H4 (cell line): ENCODE results near the gene SLC25A48. TPM values are rescaled to one million over a fixed set of nuclear protein-coding genes. Genes with fewer than 3 reads are reported as not detected.
"Not testable (repeated sequence)": the region's sequence is repeated elsewhere in the genome, so short reads cannot be mapped to it uniquely, and the experiment has no call there.

Experiments
- DNase-seq: peaks from one replicate; pipeline ENCODE4 v3.0.0-alpha.2; 2015; ENCODE audit warnings: low spot score
- total RNA-seq: library from RNA; depleted of rRNA; stranded (reverse); fragments of >200 nt; shearing (Covaris generic); gene quantifications from 2 replicates; pipeline ENCODE4 v1.2.3, GENCODE V29; 2014

Gene SLC25A48
- total RNA-seq, 1 experiment from 2014 or later: not detected

GRCh38 chr5:135829681-135830383 lies 4.6 kb upstream of the SLC25A48 start:
- peak; percentile 61 for DNase-seq

GRCh38 chr5:135830384-135830700 lies 4.1 kb upstream of the SLC25A48 start:
- no peak for DNase-seq

- no peak for DNase-seq
Measured at GRCh38 chr5:135830876-135831275, 3.6 kb upstream of the SLC25A48 start.

- DNase-seq: no peak
Measured at GRCh38 chr5:135831439-135831838, 3.0 kb upstream of the SLC25A48 start.

GRCh38 chr5:135831851-135832555 lies 2.5 kb upstream of the SLC25A48 start:
- DNase-seq: no peak

- DNase-seq: no peak
Measured at GRCh38 chr5:135832941-135833920, 1.2 kb upstream of the SLC25A48 start.

GRCh38 chr5:135833961-135834638 lies 363 bp upstream of the SLC25A48 start:
- DNase-seq: no peak

- no peak for DNase-seq
Measured at GRCh38 chr5:135835766-135836165, 1.3 kb downstream of the SLC25A48 start.

- not testable (repeated sequence) for DNase-seq
Measured at GRCh38 chr5:135838395-135838794, 3.9 kb downstream of the SLC25A48 start.

GRCh38 chr5:135839566-135839965 lies 5.1 kb downstream of the SLC25A48 start:
- no peak for DNase-seq

GRCh38 chr5:135840959-135841358 lies 6.5 kb downstream of the SLC25A48 start:
- DNase-seq: no peak

- no peak for DNase-seq
Measured at GRCh38 chr5:135842737-135843136, 8.3 kb downstream of the SLC25A48 start.

GRCh38 chr5:135843571-135844337 lies 9.3 kb downstream of the SLC25A48 start:
- DNase-seq: no peak

GRCh38 chr5:135846311-135846710 lies 11.8 kb downstream of the SLC25A48 start:
- no peak for DNase-seq

- DNase-seq: no peak
Measured at GRCh38 chr5:135847976-135848375, 13.5 kb downstream of the SLC25A48 start.

- DNase-seq: no peak
Measured at GRCh38 chr5:135850231-135850630, 15.8 kb downstream of the SLC25A48 start.

GRCh38 chr5:135850671-135851070 lies 16.2 kb downstream of the SLC25A48 start:
- DNase-seq: no peak

- no peak for DNase-seq
Measured at GRCh38 chr5:135851186-135851914, 16.9 kb downstream of the SLC25A48 start.

GRCh38 chr5:135851915-135852845 lies 17.7 kb downstream of the SLC25A48 start:
- no peak for DNase-seq
